Dedifferentiated amniotic fluid mesenchymal stem cell (primary cell): ENCODE results near the gene USP17L30.
"Not testable (repeated sequence)": the region's sequence is repeated elsewhere in the genome, so short reads cannot be mapped to it uniquely, and the experiment has no call there.

Source experiments
- DNase-seq: peaks from one replicate; pipeline ENCODE4 v3.0.0-alpha.2; 2016; ENCODE audit errors: extremely low spot score

Gene USP17L30

GRCh38 chr4:9362829-9363228 lies at the start of gene USP17L30:
TSS of gene USP17L30 (plus strand) at chr4:9363129. CDS start at chr4:9363129, 0 bp downstream.
- not testable (repeated sequence) for DNase-seq

- DNase-seq, result not testable (repeated sequence)
Measured at GRCh38 chr4:9324191-9324590, 38.7 kb upstream of the USP17L30 start.

DNA sequence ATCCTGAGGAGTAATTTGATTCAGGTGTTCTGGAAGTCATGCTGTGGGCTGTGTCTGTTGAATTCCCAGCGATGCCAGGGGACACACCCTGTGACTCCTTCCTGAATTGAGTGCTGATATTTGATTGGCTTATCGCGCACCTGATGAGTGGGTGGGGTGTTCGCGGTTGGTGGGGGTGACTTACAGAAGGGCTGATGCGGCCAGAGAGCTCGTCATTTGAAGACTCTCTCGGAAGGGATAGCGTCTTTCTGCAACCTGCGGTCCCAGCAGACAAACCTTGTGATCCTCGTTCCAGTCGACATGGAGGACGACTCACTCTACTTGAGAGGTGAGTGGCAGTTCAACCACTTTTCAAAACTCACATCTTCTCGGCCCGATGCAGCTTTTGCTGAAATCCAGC lies 38.1 kb upstream of the USP17L30 start, which contains the start of gene USP17L24:
USP17L24 (plus strand) TSS at position 301 of the 400 bp plus-strand sequence; CDS start at position 301, 0 bp downstream.
- not testable (repeated sequence) for DNase-seq

DNA sequence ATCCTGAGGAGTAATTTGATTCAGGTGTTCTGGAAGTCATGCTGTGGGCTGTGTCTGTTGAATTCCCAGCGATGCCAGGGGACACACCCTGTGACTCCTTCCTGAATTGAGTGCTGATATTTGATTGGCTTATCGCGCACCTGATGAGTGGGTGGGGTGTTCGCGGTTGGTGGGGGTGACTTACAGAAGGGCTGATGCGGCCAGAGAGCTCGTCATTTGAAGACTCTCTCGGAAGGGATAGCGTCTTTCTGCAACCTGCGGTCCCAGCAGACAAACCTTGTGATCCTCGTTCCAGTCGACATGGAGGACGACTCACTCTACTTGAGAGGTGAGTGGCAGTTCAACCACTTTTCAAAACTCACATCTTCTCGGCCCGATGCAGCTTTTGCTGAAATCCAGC lies 33.3 kb upstream of the USP17L30 start, which contains the start of gene USP17L25:
USP17L25 (plus strand) TSS at position 301 of the 400 bp plus-strand sequence; CDS start at position 301, 0 bp downstream.
- DNase-seq, result not testable (repeated sequence)

- not testable (repeated sequence) for DNase-seq
Measured at GRCh38 chr4:9334358-9334757, 28.6 kb upstream of the USP17L30 start, which contains the start of gene USP17L26. TSS of gene USP17L26 (plus strand) at chr4:9334658. CDS start at chr4:9334658, 0 bp downstream.

DNA sequence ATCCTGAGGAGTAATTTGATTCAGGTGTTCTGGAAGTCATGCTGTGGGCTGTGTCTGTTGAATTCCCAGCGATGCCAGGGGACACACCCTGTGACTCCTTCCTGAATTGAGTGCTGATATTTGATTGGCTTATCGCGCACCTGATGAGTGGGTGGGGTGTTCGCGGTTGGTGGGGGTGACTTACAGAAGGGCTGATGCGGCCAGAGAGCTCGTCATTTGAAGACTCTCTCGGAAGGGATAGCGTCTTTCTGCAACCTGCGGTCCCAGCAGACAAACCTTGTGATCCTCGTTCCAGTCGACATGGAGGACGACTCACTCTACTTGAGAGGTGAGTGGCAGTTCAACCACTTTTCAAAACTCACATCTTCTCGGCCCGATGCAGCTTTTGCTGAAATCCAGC lies 23.8 kb upstream of the USP17L30 start, which contains the start of gene USP17L5:
USP17L5 (plus strand) TSS at position 301 of the 400 bp plus-strand sequence; CDS start at position 301, 0 bp downstream.
- not testable (repeated sequence) for DNase-seq

GRCh38 chr4:9343848-9344247 lies 19.1 kb upstream of the USP17L30 start, which contains the start of gene USP17L27:
TSS of gene USP17L27 (plus strand) at chr4:9344148. CDS start at chr4:9344148, 0 bp downstream.
- not testable (repeated sequence) for DNase-seq

GRCh38 chr4:9348593-9348992 lies 14.3 kb upstream of the USP17L30 start, which contains the start of gene USP17L28:
TSS of gene USP17L28 (plus strand) at chr4:9348893. CDS start at chr4:9348893, 0 bp downstream.
- DNase-seq, result not testable (repeated sequence)

DNA sequence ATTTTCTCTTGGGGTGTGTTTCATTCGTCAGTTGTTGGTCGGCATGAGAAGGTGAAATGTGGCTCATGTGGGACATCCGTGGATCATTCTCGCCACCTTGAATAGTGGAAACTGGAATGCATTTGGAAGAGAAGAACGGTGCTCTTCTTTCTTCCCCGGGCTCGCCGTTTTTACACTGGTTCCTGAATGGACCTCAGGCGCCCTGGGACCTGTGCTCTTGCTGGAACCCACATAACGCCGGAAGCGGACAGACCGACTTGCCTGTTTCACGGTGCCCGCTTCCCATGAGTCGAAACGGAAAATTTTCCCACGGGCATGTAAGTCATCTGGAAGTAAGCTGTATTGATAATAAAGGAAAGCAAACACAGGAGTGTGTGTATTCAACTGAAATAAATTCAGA lies 12.1 kb upstream of the USP17L30 start:
- not testable (repeated sequence) for DNase-seq

DNA sequence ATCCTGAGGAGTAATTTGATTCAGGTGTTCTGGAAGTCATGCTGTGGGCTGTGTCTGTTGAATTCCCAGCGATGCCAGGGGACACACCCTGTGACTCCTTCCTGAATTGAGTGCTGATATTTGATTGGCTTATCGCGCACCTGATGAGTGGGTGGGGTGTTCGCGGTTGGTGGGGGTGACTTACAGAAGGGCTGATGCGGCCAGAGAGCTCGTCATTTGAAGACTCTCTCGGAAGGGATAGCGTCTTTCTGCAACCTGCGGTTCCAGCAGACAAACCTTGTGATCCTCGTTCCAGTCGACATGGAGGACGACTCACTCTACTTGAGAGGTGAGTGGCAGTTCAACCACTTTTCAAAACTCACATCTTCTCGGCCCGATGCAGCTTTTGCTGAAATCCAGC lies 9.6 kb upstream of the USP17L30 start, which contains the start of gene USP17L29:
USP17L29 (plus strand) TSS at position 301 of the 400 bp plus-strand sequence; CDS start at position 301, 0 bp downstream.
- not testable (repeated sequence) for DNase-seq

DNA sequence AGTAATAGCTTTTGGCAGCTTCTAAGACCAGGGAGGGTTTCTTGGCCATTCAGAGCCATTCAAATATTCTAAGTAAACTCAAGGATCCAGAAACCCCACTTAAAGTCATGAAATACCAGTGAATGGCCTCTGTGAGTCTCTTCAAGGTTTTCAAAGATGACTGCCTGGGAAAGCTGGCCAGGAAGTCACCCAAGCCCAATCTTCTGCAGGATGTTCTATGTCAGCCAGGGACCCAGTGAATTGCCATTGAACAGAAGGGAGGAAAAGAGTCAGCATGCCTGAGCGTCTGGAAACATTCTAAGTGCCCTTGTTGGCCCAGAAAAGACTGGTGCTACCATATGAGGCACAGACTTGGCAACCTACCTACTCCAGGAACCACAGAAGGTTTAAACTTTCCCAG lies 17.0 kb downstream of the USP17L30 start:
- not testable (repeated sequence) for DNase-seq

DNA sequence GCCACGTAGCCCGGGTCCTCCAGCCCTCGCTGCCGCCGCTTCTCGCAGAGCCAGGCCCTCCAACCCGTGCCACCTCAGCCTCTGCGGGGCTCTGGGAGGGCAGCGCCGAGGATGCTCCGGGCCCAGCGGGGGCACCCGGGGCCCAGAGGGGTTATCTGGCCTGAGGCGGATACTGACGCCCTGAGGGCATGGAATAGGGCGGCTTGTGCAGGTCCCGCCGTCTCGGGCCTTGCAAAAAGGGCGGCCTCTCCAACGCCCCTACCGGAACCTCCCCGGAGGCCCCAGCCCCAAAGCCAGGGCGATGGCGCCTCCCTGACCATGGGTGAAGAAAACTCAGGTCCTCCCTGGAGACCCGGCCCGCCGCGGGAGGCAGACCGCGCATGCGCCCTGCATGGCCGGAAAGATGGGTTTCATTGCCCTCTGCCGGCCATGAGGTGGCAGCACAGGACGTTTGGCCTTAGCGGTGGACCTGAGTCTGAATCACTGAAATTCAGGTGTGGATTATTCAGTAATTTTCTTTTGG lies 18.1 kb downstream of the USP17L30 start:
- not testable (repeated sequence) for DNase-seq

DNA sequence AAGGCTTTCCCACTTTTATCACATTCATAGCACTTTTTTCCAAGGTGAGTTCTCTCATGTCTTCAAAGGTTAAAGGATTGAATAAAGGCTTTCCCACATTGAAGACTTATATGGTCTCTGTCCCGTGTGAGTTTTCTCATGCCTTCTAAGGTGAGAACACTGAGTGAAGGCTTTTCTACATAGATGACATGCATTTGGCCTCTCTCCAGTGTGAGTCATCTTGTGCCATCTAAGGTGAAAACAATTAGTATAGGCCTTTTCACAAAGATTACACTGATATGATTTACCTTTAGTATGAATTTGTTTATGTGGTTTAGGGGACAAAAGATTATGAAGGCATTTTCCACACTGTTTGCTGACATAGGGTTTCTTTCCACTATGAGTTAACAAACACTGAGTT lies 21.2 kb downstream of the USP17L30 start:
- DNase-seq, result no peak

- not testable (repeated sequence) for DNase-seq
Measured at GRCh38 chr4:9389001-9389400, 26.1 kb downstream of the USP17L30 start.

DNA sequence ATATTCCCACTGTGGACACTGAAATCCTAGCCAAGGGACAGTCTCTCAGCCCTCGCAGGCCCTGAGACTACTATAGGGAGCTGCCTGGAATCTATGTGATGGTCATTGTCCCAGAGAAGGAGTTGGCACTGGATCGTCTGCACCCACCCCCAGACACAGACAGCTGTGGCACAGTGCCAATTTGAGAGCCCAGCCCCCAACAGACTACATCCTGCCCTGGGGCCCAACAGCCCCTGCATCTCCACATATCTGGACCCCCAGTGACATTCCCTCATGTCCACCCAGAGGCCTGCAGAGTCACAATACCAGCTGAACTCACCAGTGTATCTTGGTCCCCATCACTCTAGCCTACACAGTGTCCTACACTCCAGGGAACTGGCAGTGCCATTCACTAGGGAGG lies 42.8 kb downstream of the USP17L30 start:
- DNase-seq, result not testable (repeated sequence)

GRCh38 chr4:9406491-9406890 lies 43.6 kb downstream of the USP17L30 start:
- not testable (repeated sequence) for DNase-seq

GRCh38 chr4:9409793-9410192 lies 46.9 kb downstream of the USP17L30 start:
- no peak for DNase-seq
